SK-N-SH (cell line): ENCODE data around the gene GLIS1. TPM values are rescaled to one million over a fixed set of nuclear protein-coding genes. Genes with fewer than 3 reads are reported as not detected.

Experiments used
- CTCF ChIA-PET: fragments of 300-600, 350-600 bp; formaldehyde crosslinking; extraction: SDS; loops from one replicate; lab custom pipeline; 2021; lab: Yijun Ruan, JAX
- POLR2A ChIA-PET: fragments of 350-600 bp; sonication (Branson Sonifier 250); formaldehyde crosslinking; extraction: SDS; loops from one replicate; lab custom pipeline; 2020; ENCODE audit warnings: antibody characterized with exemption, inconsistent platforms; lab: Yijun Ruan, JAX
- DNase-seq: peaks from one replicate; pipeline ENCODE4 v3.0.0; 2012
- H2AFZ ChIP-seq: fragments of 200-600 bp; sonication (generic); 2 replicates; pipeline ENCODE4 v1.8.1; 2016; ENCODE audit warnings: antibody characterized with exemption, mild to moderate bottlenecking, low read depth
- H3F3A ChIP-seq: fragments of 200-600 bp; sonication (generic); replicated peaks from 2 replicates; pipeline ENCODE3; 2016; ENCODE audit warnings: antibody characterized with exemption, mild to moderate bottlenecking; ENCODE audit not compliant: insufficient read depth
- H3K27ac ChIP-seq, 2 experiments: fragments of 200-500 bp in 1 of 2; fragments of 200-600 bp in 1 of 2; sonication (Bioruptor generic) in 1 of 2; sonication (generic), shearing (Covaris generic) in 1 of 2; 2 replicates each; pipeline versions ENCODE4 v1.5.1 to v1.6.1; 2014 to 2016; ENCODE audit warnings: low read depth in 2 of 2, inconsistent platforms in 1 of 2, low read length in 1 of 2, mild to moderate bottlenecking in 1 of 2, mixed read lengths in 1 of 2
- H3K27me3 ChIP-seq: fragments of 200-600 bp; sonication (generic), shearing (Covaris generic); 2 replicates; pipeline ENCODE4 v1.6.1; 2016; ENCODE audit warnings: mixed run types; ENCODE audit not compliant: insufficient read depth
- H3K36me3 ChIP-seq, 2 experiments: fragments of 200-500 bp in 1 of 2; fragments of 200-600 bp in 1 of 2; sonication (Bioruptor generic) in 1 of 2; sonication (generic) in 1 of 2; replicated peaks in 1 of 2; 2 replicates each; pipeline versions ENCODE3 to v1.5.1; 2014 to 2016; ENCODE audit warnings: low read length in 1 of 2, mild to moderate bottlenecking in 1 of 2; ENCODE audit not compliant: insufficient read depth in 2 of 2, control insufficient read depth in 1 of 2
- H3K4me1 ChIP-seq, 2 experiments: fragments of 200-500 bp in 1 of 2; fragments of 200-600 bp in 1 of 2; sonication (Bioruptor generic) in 1 of 2; sonication (generic), shearing (Covaris generic) in 1 of 2; 2 replicates each; pipeline versions ENCODE4 v1.5.1 to v1.6.1; 2014 to 2016; ENCODE audit warnings: low read depth in 1 of 2, low read length in 1 of 2, mixed run types in 1 of 2; ENCODE audit not compliant: insufficient read depth in 2 of 2, control insufficient read depth in 1 of 2
- H3K4me2 ChIP-seq: fragments of 200-600 bp; sonication (generic), shearing (Covaris generic); 2 replicates; pipeline ENCODE4 v1.6.1; 2017; ENCODE audit warnings: mixed run types
- H3K4me3 ChIP-seq, 2 experiments: fragments of 200-500 bp in 1 of 2; fragments of 200-600 bp in 1 of 2; sonication (Bioruptor generic) in 1 of 2; sonication (generic), shearing (Covaris generic) in 1 of 2; 2 replicates each; pipeline versions ENCODE4 v1.5.1 to v1.8.1; 2014 to 2016; ENCODE audit warnings: low read depth in 2 of 2, inconsistent platforms in 1 of 2, low read length in 1 of 2, mild to moderate bottlenecking in 1 of 2, mixed read lengths in 1 of 2, moderate library complexity in 1 of 2
- H3K79me2 ChIP-seq: fragments of 200-600 bp; sonication (generic); 2 replicates; pipeline ENCODE4 v1.8.1; 2017; ENCODE audit warnings: mild to moderate bottlenecking; ENCODE audit not compliant: insufficient read depth
- H3K9ac ChIP-seq: fragments of 200-600 bp; sonication (generic); 2 replicates; pipeline ENCODE4 v1.6.1; 2017; ENCODE audit warnings: mixed run types
- H3K9me2 ChIP-seq: fragments of 200-600 bp; sonication (generic); 2 replicates; pipeline ENCODE4 v1.6.1; 2017; ENCODE audit warnings: mixed run types
- H3K9me3 ChIP-seq: fragments of 200-600 bp; sonication (generic); 2 replicates; pipeline ENCODE4 v1.6.1; 2017; ENCODE audit warnings: mixed run types, mild to moderate bottlenecking, moderate library complexity
- H4K20me1 ChIP-seq: fragments of 200-600 bp; sonication (generic); 2 replicates; pipeline ENCODE4 v1.6.1; 2017; ENCODE audit warnings: mild to moderate bottlenecking, mixed run types; ENCODE audit not compliant: insufficient read depth
- CHD2 ChIP-seq: fragments of 150-350 bp; IDR thresholded peaks from 2 replicates; pipeline ENCODE4 v1.6.1; 2018; ENCODE audit warnings: low read length; ENCODE audit not compliant: partially characterized antibody
- CTCF ChIP-seq: fragments of 200-600 bp; sonication (generic); IDR thresholded peaks from 2 replicates; pipeline ENCODE4 v1.6.1; 2017; ENCODE audit warnings: antibody characterized with exemption, mild to moderate bottlenecking, moderate library complexity
- EP300 ChIP-seq, 2 experiments: IDR thresholded peaks; 2 replicates each; pipeline versions ENCODE4 v1.4.0 to v1.6.1; 2012; ENCODE audit warnings: borderline replicate concordance in 1 of 2, low read depth in 1 of 2, low read length in 1 of 2
- FOSL2 ChIP-seq: IDR thresholded peaks from 2 replicates; pipeline ENCODE4 v1.4.0; 2012; ENCODE audit warnings: low read depth, mild to moderate bottlenecking, moderate library complexity, borderline replicate concordance
- FOXJ3 ChIP-seq: sonication (generic); formaldehyde crosslinking; IDR thresholded peaks from 2 replicates; pipeline ENCODE4 v1.5.1; 2020; ENCODE audit warnings: mild to moderate bottlenecking, missing genetic modification reagents
- FOXM1 ChIP-seq: IDR thresholded peaks from 2 replicates; pipeline ENCODE4 v1.4.0; 2012; ENCODE audit warnings: low read depth, mild to moderate bottlenecking
- JUND ChIP-seq: IDR thresholded peaks from 2 replicates; pipeline ENCODE4 v1.4.0; 2012
- MAX ChIP-seq: IDR thresholded peaks from 2 replicates; pipeline ENCODE4 v1.4.0; 2012; ENCODE audit warnings: low read depth
- PBX3 ChIP-seq: IDR thresholded peaks from 2 replicates; pipeline ENCODE4; 2012
- POLR2AphosphoS5 ChIP-seq: IDR thresholded peaks from 2 replicates; pipeline ENCODE4 v1.6.1; 2012; ENCODE audit warnings: low read depth, low read length
- RAD21 ChIP-seq: IDR thresholded peaks from 2 replicates; pipeline ENCODE4 v1.6.1; 2012; ENCODE audit warnings: mild to moderate bottlenecking, low read length
- RCOR1 ChIP-seq: fragments of 150-350 bp; IDR thresholded peaks from 2 replicates; pipeline ENCODE4 v1.6.1; 2017; ENCODE audit warnings: antibody characterized with exemption, low read length
- REST ChIP-seq: IDR thresholded peaks from 2 replicates; pipeline ENCODE4 v1.6.1; 2012; ENCODE audit warnings: mild to moderate bottlenecking, low read depth, low read length, moderate library complexity
- RXRA ChIP-seq: IDR thresholded peaks from 2 replicates; pipeline ENCODE4 v1.4.0; 2012; ENCODE audit warnings: low read depth, mild to moderate bottlenecking, borderline replicate concordance
- SIN3A ChIP-seq: IDR thresholded peaks from 2 replicates; pipeline ENCODE4 v1.6.1; 2012; ENCODE audit warnings: low read depth, mild to moderate bottlenecking, low read length, moderate library complexity, borderline replicate concordance
- SMC3 ChIP-seq: IDR thresholded peaks from 2 replicates; pipeline ENCODE4 v1.6.1; 2012; ENCODE audit warnings: low read depth, low read length, improper control_type of control experiment
- TCF12 ChIP-seq: IDR thresholded peaks from 2 replicates; pipeline ENCODE4 v1.4.0; 2012
- TEAD4 ChIP-seq: IDR thresholded peaks from 2 replicates; pipeline ENCODE4 v1.4.0; 2012; ENCODE audit warnings: mild to moderate bottlenecking, borderline replicate concordance; ENCODE audit not compliant: insufficient read depth
- USF1 ChIP-seq: IDR thresholded peaks from 2 replicates; pipeline ENCODE4 v1.4.0; 2012; ENCODE audit warnings: low read depth, borderline replicate concordance
- USF2 ChIP-seq: fragments of 150-350 bp; IDR thresholded peaks from 2 replicates; pipeline ENCODE4 v1.6.1; 2017; ENCODE audit warnings: antibody characterized with exemption, low read length, low read depth, borderline replicate concordance
- WGBS: methylation state at CpG from one replicate; pipeline ENCODE4 v1.1.6; 2017; ENCODE audit warnings: low lambda C conversion rate; 5-methylcytosine and 5-hydroxymethylcytosine counted together
- polyA plus RNA-seq, 3 experiments: library from polyadenylated mRNA; depleted of rRNA; stranded (reverse); fragments of >200 nt; gene quantifications; 2 replicates each; pipeline ENCODE4 v1.2.3, GENCODE V29; 2012

The GLIS1 gene
- polyA plus RNA-seq, 1 of the 3 experiments (the other 2 are of a cell fraction), result 0.13 TPM

- Histone ChIP-seq H3F3A (peaks cover 30% of the 10 kb centered on the region), H3K27me3 (no peaks in the 10 kb centered on the region), H3K4me3 (peak overlapping the region in 1 of 2 experiments; percentile 18; a peak in 1 of 4 replicates), H3K4me1 (peaks cover 0 to 34% of the 10 kb centered on the region in 2 experiments; a peak in 2 of 4 replicates), H3K36me3 (no peaks in the 10 kb centered on the region)
- CTCF ChIA-PET, result interaction anchor here (2.1 kb wide), 1 partner anchor 11 kb away, joined by 5 read pairs; no protein-coding TSS in a partner anchor
- POLR2A ChIA-PET, result no interaction called here
- no peak for TF ChIP-seq FOXM1
- no peak for TF ChIP-seq PBX3
- TF ChIP-seq SIN3A, result no peak
- no peak for TF ChIP-seq EP300 (IDR thresholded peaks at IDR 0.05; ENCODE audit: borderline replicate concordance in 1 of 2, low read depth in 1 of 2, low read length in 1 of 2)
- no peak for TF ChIP-seq FOXJ3
- no peak for TF ChIP-seq RXRA
- no peak for TF ChIP-seq RCOR1
- no peak for TF ChIP-seq MAX
- TF ChIP-seq CHD2, result no peak
- TF ChIP-seq, all 33 proteins: peak for 0
- no peak for DNase-seq
- no peaks in the 10 kb centered on the region for H3K9me2 ChIP-seq
- H3K79me2 ChIP-seq, result no peaks in the 10 kb centered on the region
- peak overlapping the region; percentile 18 for H2AFZ ChIP-seq
- H4K20me1 ChIP-seq, result no peaks in the 10 kb centered on the region
- H3K9me3 ChIP-seq, result no peaks in the 10 kb centered on the region
- H3K4me2 ChIP-seq, result peak overlapping the region; percentile 45
- WGBS, result 43% methylated on average over 3 of the region's 3 CpGs
- H3K9ac ChIP-seq, result peak overlapping the region; percentile 61; the same call in 1 of the 2 replicates
- H3K27ac ChIP-seq, result peak overlapping the region in 1 of 2 experiments; percentile 91; a peak in 2 of 4 replicates
These were observed 6.6 kb downstream of the GLIS1 start for GRCh38 chr1:53732409-53732808.

- WGBS, result 92% methylated on average over 8 of the region's 8 CpGs
- peak overlapping the region in 1 of 2 experiments; percentile 91; a peak in 2 of 4 replicates for H3K27ac ChIP-seq
- no peaks in the 10 kb centered on the region for H3K27me3 ChIP-seq
- peaks cover 0 to 34% of the 10 kb centered on the region in 2 experiments; a peak in 2 of 4 replicates for H3K4me1 ChIP-seq
- no peaks in the 10 kb centered on the region for H3K36me3 ChIP-seq
- peak overlapping the region; percentile 18 for H2AFZ ChIP-seq
- peak overlapping the region; percentile 61; the same call in 1 of the 2 replicates for H3K9ac ChIP-seq
- no peaks in the 10 kb centered on the region for H3K79me2 ChIP-seq
- no peak overlapping the region for H3K4me3 ChIP-seq
- no peaks in the 10 kb centered on the region for H3K9me3 ChIP-seq
- no peak for DNase-seq
- H3F3A ChIP-seq, result peaks cover 30% of the 10 kb centered on the region
- ChIA-PET POLR2A (no interaction called here), CTCF (interaction anchor here (2.1 kb wide), 1 partner anchor 11 kb away, joined by 5 read pairs; no protein-coding TSS in a partner anchor)
- no peaks in the 10 kb centered on the region for H4K20me1 ChIP-seq
- peak overlapping the region; percentile 45 for H3K4me2 ChIP-seq
- H3K9me2 ChIP-seq, result no peaks in the 10 kb centered on the region
- TF ChIP-seq RAD21, result no peak
- TF ChIP-seq USF2, result no peak
- no peak for TF ChIP-seq POLR2AphosphoS5
- no peak for TF ChIP-seq REST
- TF ChIP-seq USF1, result no peak
- TF ChIP-seq FOSL2, result no peak
- TF ChIP-seq TCF12, result no peak
- no peak for TF ChIP-seq CTCF
- no peak for TF ChIP-seq SMC3
- no peak for TF ChIP-seq TEAD4
- no peak for TF ChIP-seq JUND
These were observed 7.1 kb downstream of the GLIS1 start for GRCh38 chr1:53731779-53732305.
